Measurements from ENCODE around the gene TC2N.

The TC2N gene

DNA sequence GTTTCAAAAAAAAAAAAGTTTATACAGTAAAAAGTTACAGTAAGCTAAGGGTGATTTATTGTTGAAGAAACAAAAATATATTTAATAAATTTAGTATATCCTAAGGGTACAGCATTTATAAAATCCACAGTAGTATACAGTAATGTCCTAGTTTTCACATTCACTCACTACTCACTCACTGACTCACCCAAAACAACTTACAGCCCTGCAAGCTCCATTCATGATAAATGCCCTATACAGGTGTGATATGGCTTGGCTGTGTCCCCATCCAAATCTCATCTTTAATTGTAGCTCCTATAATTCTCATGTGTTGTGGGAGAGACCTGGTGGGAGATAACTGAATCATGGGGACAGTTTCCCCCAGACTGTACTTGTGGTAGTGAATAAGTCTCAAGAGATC lies 61.7 kb downstream of the TC2N start:
- Histone ChIP-seq H3K27me3 (ENCODE audit: control insufficient read depth in 1 of 2, insufficient read depth in 2 of 2, low read length in 2 of 2) (no peaks in the 10 kb centered on the region), H3K36me3 (ENCODE audit: control insufficient read depth in 2 of 2, insufficient read depth in 2 of 2, low read length in 2 of 2) (no peaks in the 10 kb centered on the region), H3K9me3 (ENCODE audit: control insufficient read depth in 2 of 2, low read length in 2 of 2) (peaks cover 4 to 14% of the 10 kb centered on the region in 2 donors), H3K27ac (ENCODE audit: low read length) (no peak overlapping the region), H3K9ac (ENCODE audit: low read length in 2 of 2) (no peak overlapping the region), H3K4me1 (ENCODE audit: control insufficient read depth, insufficient read depth, low read length) (no peaks in the 10 kb centered on the region), H3K4me3 (ENCODE audit: low read length in 2 of 2) (no peak overlapping the region)

DNA sequence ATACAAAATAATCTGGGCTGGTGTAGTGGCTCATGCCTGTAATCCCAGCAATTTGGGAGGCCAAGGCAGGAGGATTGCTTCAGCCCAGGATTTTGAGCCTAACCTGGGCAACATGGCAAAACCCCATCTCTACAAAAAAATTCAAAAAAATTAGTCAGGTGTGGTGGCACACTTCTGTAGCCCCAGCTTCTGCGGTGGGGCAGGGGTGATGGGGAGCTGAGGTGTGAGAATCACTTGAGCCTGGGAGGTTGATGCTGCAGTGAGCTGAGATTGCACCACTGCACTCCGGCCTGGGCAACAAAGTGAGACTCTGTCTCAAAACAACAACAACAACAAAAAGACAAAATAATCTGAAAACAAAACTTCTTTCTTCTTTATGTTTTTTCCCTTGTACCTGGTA lies 66.0 kb downstream of the TC2N start:
- Histone ChIP-seq H3K9ac (ENCODE audit: low read length in 2 of 2) (no peak overlapping the region), H3K4me3 (ENCODE audit: low read length in 2 of 2) (no peak overlapping the region), H3K9me3 (ENCODE audit: control insufficient read depth in 2 of 2, low read length in 2 of 2) (peaks cover 0 to 2% of the 10 kb centered on the region in 2 donors), H3K36me3 (ENCODE audit: control insufficient read depth in 2 of 2, insufficient read depth in 2 of 2, low read length in 2 of 2) (no peaks in the 10 kb centered on the region), H3K27ac (ENCODE audit: low read length) (no peak overlapping the region), H3K4me1 (ENCODE audit: control insufficient read depth, insufficient read depth, low read length) (no peaks in the 10 kb centered on the region), H3K27me3 (ENCODE audit: control insufficient read depth in 1 of 2, insufficient read depth in 2 of 2, low read length in 2 of 2) (no peaks in the 10 kb centered on the region)

DNA sequence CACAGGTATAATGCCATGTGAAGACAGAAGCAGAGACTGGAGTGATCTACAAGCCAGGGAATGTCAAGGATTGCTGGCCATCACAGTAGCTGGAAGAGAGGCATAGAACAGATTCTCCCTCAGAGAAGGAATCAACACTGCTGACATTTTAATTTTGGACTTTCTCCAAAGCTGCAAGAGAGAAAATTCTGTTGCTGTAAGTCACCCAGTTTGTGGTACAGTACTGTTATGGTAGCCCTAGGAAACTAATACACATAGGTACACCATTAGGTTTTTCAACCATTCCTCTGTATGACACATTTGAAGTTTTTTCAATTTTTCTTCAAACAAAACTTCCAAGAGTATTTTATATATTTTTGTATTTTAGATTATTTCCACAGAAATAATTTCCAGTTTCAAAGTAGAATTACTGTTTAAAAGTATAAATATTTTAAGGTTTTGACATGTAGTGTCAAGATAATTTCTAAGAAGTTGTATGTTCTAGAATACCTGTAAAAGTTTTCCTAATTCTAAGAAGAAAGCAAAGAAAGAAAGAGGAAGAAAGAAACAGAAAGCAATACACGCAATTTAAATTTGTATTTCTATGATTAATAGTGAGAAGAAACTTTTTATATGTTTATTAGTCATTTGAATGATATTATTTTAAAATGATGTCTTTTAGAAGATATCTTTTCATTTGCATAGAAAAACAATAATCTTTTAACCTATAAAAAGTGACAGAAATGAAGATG lies 70.6 kb downstream of the TC2N start:
- H3K9me3 ChIP-seq (ENCODE audit: control insufficient read depth in 2 of 2, low read length in 2 of 2), result no peaks in the 10 kb centered on the region
- no peak overlapping the region for H3K9ac ChIP-seq (ENCODE audit: low read length in 2 of 2)
- H3K4me3 ChIP-seq (ENCODE audit: low read length in 2 of 2), result no peak overlapping the region
- no peaks in the 10 kb centered on the region for H3K36me3 ChIP-seq (ENCODE audit: control insufficient read depth in 2 of 2, insufficient read depth in 2 of 2, low read length in 2 of 2)
- no peaks in the 10 kb centered on the region for H3K4me1 ChIP-seq (ENCODE audit: control insufficient read depth, insufficient read depth, low read length)
- no peaks in the 10 kb centered on the region for H3K27me3 ChIP-seq (ENCODE audit: control insufficient read depth in 1 of 2, insufficient read depth in 2 of 2, low read length in 2 of 2)
- H3K27ac ChIP-seq (ENCODE audit: low read length), result no peak overlapping the region

DNA sequence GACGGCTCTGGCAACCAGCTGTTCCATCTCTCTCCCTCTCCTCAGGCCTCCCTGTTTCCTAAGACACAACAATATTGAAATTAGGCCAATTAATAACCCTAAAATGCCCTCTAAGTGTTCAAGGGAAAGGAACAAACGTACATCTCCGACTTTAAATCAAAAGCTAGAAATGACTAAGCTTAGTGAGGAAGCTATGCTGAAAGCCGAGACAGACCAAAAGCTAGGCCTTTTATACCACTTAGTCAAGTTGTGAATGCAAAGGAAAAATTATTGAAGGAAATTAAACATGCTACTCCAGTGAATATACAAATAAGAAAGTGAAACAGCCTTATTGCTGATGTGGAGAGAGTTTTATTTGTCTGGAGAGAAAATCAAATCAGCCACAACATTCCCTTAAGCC lies 73.6 kb downstream of the TC2N start:
- Histone ChIP-seq H3K27me3 (ENCODE audit: control insufficient read depth in 1 of 2, insufficient read depth in 2 of 2, low read length in 2 of 2) (no peaks in the 10 kb centered on the region), H3K36me3 (ENCODE audit: control insufficient read depth in 2 of 2, insufficient read depth in 2 of 2, low read length in 2 of 2) (no peaks in the 10 kb centered on the region), H3K27ac (ENCODE audit: low read length) (no peak overlapping the region), H3K9ac (ENCODE audit: low read length in 2 of 2) (no peak overlapping the region), H3K4me1 (ENCODE audit: control insufficient read depth, insufficient read depth, low read length) (no peaks in the 10 kb centered on the region), H3K4me3 (ENCODE audit: low read length in 2 of 2) (no peak overlapping the region), H3K9me3 (ENCODE audit: control insufficient read depth in 2 of 2, low read length in 2 of 2) (no peaks in the 10 kb centered on the region)

DNA sequence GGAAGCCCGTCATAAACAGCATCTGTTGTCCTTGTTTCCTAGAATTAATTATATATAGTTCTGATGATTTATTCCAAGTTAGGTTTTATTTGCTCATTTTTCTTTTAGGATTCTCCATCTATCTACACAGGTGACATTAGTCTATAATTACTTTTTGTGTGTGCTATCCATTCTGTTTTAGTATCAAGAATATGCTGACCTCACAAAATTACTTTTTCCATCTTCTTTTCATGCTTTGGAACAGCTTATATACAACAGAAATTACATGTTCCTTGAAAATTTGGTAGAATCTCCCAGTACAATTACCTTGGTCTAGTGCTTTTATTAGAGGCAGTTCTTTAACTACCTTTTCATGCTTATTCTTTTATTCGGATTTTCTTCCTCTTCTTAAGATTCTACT lies 81.1 kb downstream of the TC2N start:
- Histone ChIP-seq H3K4me3 (ENCODE audit: low read length in 2 of 2) (no peak overlapping the region), H3K36me3 (ENCODE audit: control insufficient read depth in 2 of 2, insufficient read depth in 2 of 2, low read length in 2 of 2) (no peaks in the 10 kb centered on the region), H3K27ac (ENCODE audit: low read length) (no peak overlapping the region), H3K9me3 (ENCODE audit: control insufficient read depth in 2 of 2, low read length in 2 of 2) (no peaks in the 10 kb centered on the region), H3K4me1 (ENCODE audit: control insufficient read depth, insufficient read depth, low read length) (no peaks in the 10 kb centered on the region), H3K9ac (ENCODE audit: low read length in 2 of 2) (no peak overlapping the region), H3K27me3 (ENCODE audit: control insufficient read depth in 1 of 2, insufficient read depth in 2 of 2, low read length in 2 of 2) (no peaks in the 10 kb centered on the region)

DNA sequence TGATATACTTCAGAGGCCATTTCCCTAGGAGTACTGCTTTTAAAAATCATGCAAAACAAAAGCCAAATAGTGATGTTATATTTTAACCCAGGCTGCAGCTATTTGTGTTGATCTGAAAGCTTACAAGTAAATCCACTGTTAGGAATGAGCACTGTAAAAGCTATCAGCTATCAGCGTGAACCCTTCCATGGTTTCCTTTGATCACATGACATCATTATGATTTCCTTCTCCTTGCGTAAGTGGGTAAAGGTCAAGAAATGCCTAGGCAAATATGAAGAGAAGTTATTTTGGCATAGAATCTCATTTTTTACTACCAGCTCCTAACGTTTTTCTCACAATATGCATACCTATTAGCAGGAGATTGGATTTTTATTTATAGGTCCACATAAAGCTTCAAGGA lies 86.9 kb downstream of the TC2N start:
- Histone ChIP-seq H3K27ac (ENCODE audit: low read length) (no peak overlapping the region), H3K27me3 (ENCODE audit: control insufficient read depth in 1 of 2, insufficient read depth in 2 of 2, low read length in 2 of 2) (peaks cover 0 to 3% of the 10 kb centered on the region in 2 donors), H3K4me3 (ENCODE audit: low read length in 2 of 2) (no peak overlapping the region), H3K36me3 (ENCODE audit: control insufficient read depth in 2 of 2, insufficient read depth in 2 of 2, low read length in 2 of 2) (no peaks in the 10 kb centered on the region), H3K9me3 (ENCODE audit: control insufficient read depth in 2 of 2, low read length in 2 of 2) (no peaks in the 10 kb centered on the region), H3K9ac (ENCODE audit: low read length in 2 of 2) (no peak overlapping the region), H3K4me1 (ENCODE audit: control insufficient read depth, insufficient read depth, low read length) (no peaks in the 10 kb centered on the region)

DNA sequence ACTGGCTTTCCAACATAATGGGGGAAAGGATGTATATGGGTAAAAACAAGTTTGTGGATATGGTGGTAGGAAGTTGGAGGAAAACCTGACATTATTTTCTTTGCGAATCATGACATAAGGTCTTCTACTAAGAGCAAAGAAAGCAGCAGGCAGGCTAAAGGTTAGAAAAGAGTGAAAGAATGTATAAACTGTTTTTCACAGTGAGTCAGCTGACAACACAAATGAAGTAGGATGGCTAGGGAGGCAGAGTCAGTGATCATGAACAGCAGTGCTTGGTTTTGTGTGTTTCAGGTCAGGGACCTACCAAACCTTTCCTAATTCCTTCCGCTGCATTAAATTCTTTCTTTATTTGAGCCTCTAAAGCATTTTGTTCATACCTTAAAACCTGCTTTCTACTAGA lies 89.1 kb downstream of the TC2N start:
- Histone ChIP-seq H3K27ac (ENCODE audit: low read length) (no peak overlapping the region), H3K4me3 (ENCODE audit: low read length in 2 of 2) (no peak overlapping the region), H3K9ac (ENCODE audit: low read length in 2 of 2) (no peak overlapping the region), H3K9me3 (ENCODE audit: control insufficient read depth in 2 of 2, low read length in 2 of 2) (no peaks in the 10 kb centered on the region), H3K27me3 (ENCODE audit: control insufficient read depth in 1 of 2, insufficient read depth in 2 of 2, low read length in 2 of 2) (peaks cover 0 to 3% of the 10 kb centered on the region in 2 donors), H3K4me1 (ENCODE audit: control insufficient read depth, insufficient read depth, low read length) (no peaks in the 10 kb centered on the region), H3K36me3 (ENCODE audit: control insufficient read depth in 2 of 2, insufficient read depth in 2 of 2, low read length in 2 of 2) (no peaks in the 10 kb centered on the region)

DNA sequence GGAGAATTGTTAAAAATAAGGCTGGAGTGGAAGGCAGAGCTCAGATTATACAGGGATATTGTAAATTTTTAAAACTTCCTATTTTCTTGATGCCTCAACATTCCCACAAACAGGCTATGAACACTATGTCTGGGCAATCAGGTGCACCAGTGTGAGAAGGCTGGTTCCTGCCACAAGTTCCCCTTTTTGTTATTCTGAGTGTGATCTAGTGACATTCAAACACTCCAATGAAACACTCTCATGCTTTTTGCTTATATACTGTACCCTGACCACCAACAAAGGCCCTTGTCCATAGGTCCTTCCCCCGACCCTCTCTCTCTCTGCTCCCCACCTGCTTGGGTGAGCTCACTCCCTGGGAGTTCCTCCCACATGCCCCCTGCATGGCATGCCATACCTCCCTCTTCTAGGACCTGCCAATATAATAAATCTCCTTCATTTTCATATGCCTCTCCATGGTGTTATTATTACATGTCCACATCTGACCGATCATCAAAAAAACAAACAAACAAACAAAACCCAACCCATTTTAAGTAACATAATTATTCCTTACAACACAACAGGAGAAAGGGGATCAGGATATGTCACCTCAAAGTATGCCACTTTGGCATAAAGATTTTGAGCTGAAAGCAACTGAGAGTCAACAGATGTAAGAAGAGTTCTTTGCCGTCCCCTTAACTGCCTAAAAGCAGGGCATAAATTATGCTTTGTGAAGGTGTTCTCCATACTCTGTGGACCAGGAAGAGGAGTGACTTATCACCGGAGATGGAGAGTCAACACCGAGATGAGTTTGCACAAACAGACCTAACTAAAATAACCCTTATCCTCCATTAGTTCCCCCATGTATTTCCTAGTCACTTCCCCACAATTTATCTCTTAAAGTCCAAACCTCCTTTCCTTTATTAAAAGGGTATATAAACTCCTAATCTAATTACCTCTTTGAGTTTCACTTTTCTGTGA lies 92.9 kb downstream of the TC2N start:
- no peak overlapping the region for H3K27ac ChIP-seq (ENCODE audit: low read length)
- H3K27me3 ChIP-seq (ENCODE audit: control insufficient read depth in 1 of 2, insufficient read depth in 2 of 2, low read length in 2 of 2), result no peaks in the 10 kb centered on the region
- no peaks in the 10 kb centered on the region for H3K4me1 ChIP-seq (ENCODE audit: control insufficient read depth, insufficient read depth, low read length)
- H3K9ac ChIP-seq (ENCODE audit: low read length in 2 of 2), result no peak overlapping the region
- H3K36me3 ChIP-seq (ENCODE audit: control insufficient read depth in 2 of 2, insufficient read depth in 2 of 2, low read length in 2 of 2), result no peaks in the 10 kb centered on the region
- no peak overlapping the region for H3K4me3 ChIP-seq (ENCODE audit: low read length in 2 of 2)
- no peaks in the 10 kb centered on the region for H3K9me3 ChIP-seq (ENCODE audit: control insufficient read depth in 2 of 2, low read length in 2 of 2)

DNA sequence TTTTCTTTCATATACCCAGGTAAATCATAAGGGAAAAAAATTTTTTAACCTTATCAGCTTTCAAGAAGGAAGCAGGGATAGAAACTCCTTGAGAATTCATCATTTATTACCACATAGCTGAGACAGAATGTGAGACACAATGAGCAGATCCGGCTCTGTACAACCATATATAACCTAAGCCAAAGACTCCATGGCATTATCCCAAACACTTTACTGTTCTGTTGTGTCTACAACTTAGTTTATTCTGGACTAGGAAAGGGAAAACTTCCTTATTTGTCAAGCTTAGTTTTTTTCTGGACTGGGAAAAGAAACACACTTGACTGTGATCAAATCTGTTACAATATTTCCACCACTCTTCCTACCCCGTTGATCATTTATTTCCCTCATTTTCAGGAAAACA lies 97.2 kb downstream of the TC2N start:
- H3K36me3 ChIP-seq (ENCODE audit: control insufficient read depth in 2 of 2, insufficient read depth in 2 of 2, low read length in 2 of 2), result no peaks in the 10 kb centered on the region
- H3K27ac ChIP-seq (ENCODE audit: low read length), result no peak overlapping the region
- no peaks in the 10 kb centered on the region for H3K9me3 ChIP-seq (ENCODE audit: control insufficient read depth in 2 of 2, low read length in 2 of 2)
- H3K4me1 ChIP-seq (ENCODE audit: control insufficient read depth, insufficient read depth, low read length), result no peaks in the 10 kb centered on the region
- no peaks in the 10 kb centered on the region for H3K27me3 ChIP-seq (ENCODE audit: control insufficient read depth in 1 of 2, insufficient read depth in 2 of 2, low read length in 2 of 2)
- no peak overlapping the region for H3K9ac ChIP-seq (ENCODE audit: low read length in 2 of 2)
- no peak overlapping the region for H3K4me3 ChIP-seq (ENCODE audit: low read length in 2 of 2)

DNA sequence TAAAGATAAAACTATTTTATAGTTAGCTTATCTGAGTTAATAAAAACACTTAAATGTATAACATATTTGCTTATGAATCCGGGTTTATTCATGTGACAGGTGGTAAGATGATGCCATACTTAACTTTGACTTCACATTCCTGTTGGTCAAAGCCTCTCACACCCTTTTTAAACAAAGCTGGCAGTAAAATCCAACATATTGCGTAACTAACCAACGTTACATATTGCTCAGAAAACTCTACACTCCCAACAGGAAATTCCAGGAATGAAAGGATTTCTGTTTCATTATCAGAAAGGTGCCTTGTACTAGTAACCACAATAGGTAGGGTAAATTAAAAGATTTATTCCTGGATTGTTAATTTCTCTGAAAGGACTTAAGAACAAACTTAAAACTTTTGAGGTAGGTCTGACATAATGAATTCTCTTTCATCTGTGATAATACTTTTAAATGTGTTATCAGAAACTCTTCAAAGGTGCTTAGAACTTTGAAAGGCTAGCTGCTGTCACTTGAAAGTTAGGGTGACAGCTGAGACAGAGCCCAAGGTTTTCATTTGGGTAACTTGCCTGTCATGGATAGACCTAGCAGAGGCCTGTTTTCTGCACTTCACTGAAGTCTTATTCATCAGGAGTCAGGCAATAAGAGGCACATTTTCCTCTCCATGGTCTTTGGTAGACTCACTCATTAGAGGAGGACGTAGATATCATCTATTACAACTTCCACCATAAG lies 111.6 kb downstream of the TC2N start:
- H3K27ac ChIP-seq (ENCODE audit: low read length), result no peak overlapping the region
- H3K4me1 ChIP-seq (ENCODE audit: control insufficient read depth, insufficient read depth, low read length), result no peaks in the 10 kb centered on the region
- no peak overlapping the region for H3K4me3 ChIP-seq (ENCODE audit: low read length in 2 of 2)
- no peaks in the 10 kb centered on the region for H3K27me3 ChIP-seq (ENCODE audit: control insufficient read depth in 1 of 2, insufficient read depth in 2 of 2, low read length in 2 of 2)
- H3K9ac ChIP-seq (ENCODE audit: low read length in 2 of 2), result no peak overlapping the region
- H3K36me3 ChIP-seq (ENCODE audit: control insufficient read depth in 2 of 2, insufficient read depth in 2 of 2, low read length in 2 of 2), result no peaks in the 10 kb centered on the region
- H3K9me3 ChIP-seq (ENCODE audit: control insufficient read depth in 2 of 2, low read length in 2 of 2), result peaks cover 2 to 11% of the 10 kb centered on the region in 2 donors

Measured in stomach smooth muscle (tissue), 2 donors.